Spinal cord (tissue), 10 donors: ENCODE data around the gene TMEM14A. TPM values are rescaled to one million over a fixed set of nuclear protein-coding genes. Genes with fewer than 3 reads are reported as not detected.
A peak's percentile ranks its signal among the peaks of the same experiment; 100 is the strongest.
"Not testable (repeated sequence)": the region's sequence is repeated elsewhere in the genome, so short reads cannot be mapped to it uniquely, and the experiment has no call there.

ENCODE experiments used
- DNase-seq, 6 donors: peaks; one replicate each; pipeline versions ENCODE4 v3.0.0 to v3.0.0-alpha.2; 2013 to 2015; ENCODE audit warnings: low spot score in 6 of 6, low read depth in 4 of 6
- H3K27ac ChIP-seq: one replicate; pipeline ENCODE4 v1.5.1; 2013; ENCODE audit warnings: low read depth, low read length, control low read depth
- H3K27me3 ChIP-seq: one replicate; pipeline ENCODE4 v1.6.1; 2013; ENCODE audit warnings: low read length; ENCODE audit not compliant: control insufficient read depth, insufficient read depth
- H3K36me3 ChIP-seq: one replicate; pipeline ENCODE4 v1.6.1; 2013; ENCODE audit warnings: low read length; ENCODE audit not compliant: control insufficient read depth, insufficient read depth
- H3K4me1 ChIP-seq: one replicate; pipeline ENCODE4 v1.6.1; 2013; ENCODE audit warnings: low read length; ENCODE audit not compliant: control insufficient read depth, insufficient read depth
- H3K4me3 ChIP-seq: one replicate; pipeline ENCODE4 v1.5.1; 2013; ENCODE audit warnings: low read depth, low read length, control low read depth
- H3K9me3 ChIP-seq: one replicate; pipeline ENCODE4 v1.6.1; 2013; ENCODE audit warnings: low read length; ENCODE audit not compliant: control insufficient read depth, insufficient read depth
- WGBS: methylation state at CpG from one replicate; pipeline ENCODE4 v1.1.5; 2013; ENCODE audit warnings: missing lambda C conversion rate; ENCODE audit not compliant: insufficient coverage; 5-methylcytosine and 5-hydroxymethylcytosine counted together
- polyA plus RNA-seq, 2 donors: library from polyadenylated mRNA; unstranded; fragments of 120-200 nt; gene quantifications; one replicate each; pipeline ENCODE4 v1.2.1, GENCODE V29; 2013; ENCODE audit not compliant: insufficient read length in 2 of 2
- total RNA-seq, 2 donors: library from RNA; depleted of rRNA in 1 of 2; stranded (reverse); fragments of 120-200 nt in 1 of 2; fragments of >200 nt in 1 of 2; gene quantifications; one replicate each; pipeline versions ENCODE4 v1.2.3 to v1.2.4, GENCODE V29; 2013 to 2014
- donor health status: healthy.

Gene TMEM14A
- total and polyA plus RNA-seq, 4 donors = 46.1 to 152 (median 114) TPM

DNA sequence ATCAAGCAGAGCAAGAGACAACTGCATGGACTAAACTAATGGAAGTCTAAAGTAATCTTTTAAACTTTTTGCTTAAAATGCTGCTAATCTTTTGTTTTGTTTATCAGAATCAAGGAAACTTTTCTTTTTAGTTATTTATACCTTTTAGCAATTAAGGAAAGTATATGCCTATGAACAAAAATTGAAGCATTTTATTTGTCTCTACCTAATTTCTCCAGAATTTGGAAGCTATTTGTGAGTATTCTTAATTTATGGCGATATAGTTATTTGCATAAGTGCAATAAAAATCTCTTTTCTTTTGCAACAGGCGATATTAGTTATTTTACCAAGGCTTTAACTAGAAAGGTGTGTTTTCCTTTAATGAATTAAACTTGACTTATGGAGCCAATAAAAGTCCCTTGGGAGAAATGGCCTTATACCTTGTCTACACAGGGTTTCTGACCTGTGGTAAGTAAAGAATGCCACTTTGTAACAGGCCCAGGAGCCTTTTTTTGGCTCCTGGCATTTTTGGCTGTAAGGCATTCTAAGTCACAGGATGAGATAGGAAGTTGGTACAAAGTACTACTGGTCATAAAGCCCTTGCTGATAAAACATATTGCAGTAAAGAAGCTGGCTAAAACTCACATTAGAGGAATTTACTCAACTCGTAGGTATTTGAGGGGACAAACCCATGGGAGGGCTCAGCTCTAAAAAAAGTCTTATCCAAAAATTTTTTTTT is 37.2 kb downstream of the TMEM14A start:
- WGBS = 60% methylated on average over 1 of the region's 3 CpGs
- H3K4me1 ChIP-seq = no peaks in the 10 kb centered on the region
- no peak overlapping the region for H3K4me3 ChIP-seq
- H3K27ac ChIP-seq = no peak overlapping the region
- H3K27me3 ChIP-seq = no peaks in the 10 kb centered on the region
- H3K9me3 ChIP-seq = peaks cover 2% of the 10 kb centered on the region
- DNase-seq = no peak
- no peaks in the 10 kb centered on the region for H3K36me3 ChIP-seq

DNA sequence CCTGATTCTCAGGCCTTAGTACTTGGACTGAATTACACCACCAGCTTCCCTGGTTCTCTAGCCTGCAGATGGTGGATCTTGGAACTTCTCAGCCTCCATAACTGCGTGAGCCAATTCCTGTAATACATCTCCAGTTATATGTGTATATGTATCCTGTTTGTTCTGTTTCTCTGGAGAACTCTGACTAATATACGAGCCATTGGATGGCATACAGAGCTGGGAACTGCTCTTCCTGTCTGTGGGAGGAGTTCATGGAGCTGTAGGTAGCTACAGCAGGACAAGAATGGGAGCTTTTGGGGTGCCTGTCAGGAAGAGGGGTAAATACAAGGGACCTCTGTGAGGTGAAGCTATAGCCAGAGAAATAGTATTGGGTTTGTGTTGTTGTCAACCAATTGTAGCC is 41.2 kb downstream of the TMEM14A start:
- Histone ChIP-seq H3K4me1 (no peaks in the 10 kb centered on the region), H3K36me3 (no peaks in the 10 kb centered on the region), H3K27ac (no peak overlapping the region), H3K9me3 (peaks cover 2% of the 10 kb centered on the region), H3K4me3 (no peak overlapping the region), H3K27me3 (no peaks in the 10 kb centered on the region)
- WGBS = 100% methylated on average over 1 of the region's 2 CpGs
- peak in 1 of 6 donors; percentile 43 for DNase-seq

DNA sequence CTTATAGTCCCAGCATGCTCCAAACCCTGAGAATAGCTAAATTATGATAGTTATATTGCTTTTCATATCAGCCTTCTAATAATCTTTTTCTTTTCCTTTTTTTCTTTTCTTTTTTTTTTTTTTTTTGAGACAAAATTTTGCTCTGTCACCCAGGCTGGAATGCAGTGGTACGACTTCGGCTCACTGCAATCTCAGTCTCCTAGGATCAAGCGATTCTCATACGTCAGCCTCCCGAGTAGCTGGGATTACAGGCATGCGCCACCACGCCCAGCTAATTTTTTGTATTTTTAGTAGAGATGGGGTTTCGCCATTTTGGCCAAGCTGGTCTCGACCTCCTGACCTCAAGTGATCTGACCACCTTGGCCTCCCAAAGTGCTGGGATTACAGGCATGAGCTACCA is 43.8 kb downstream of the TMEM14A start:
- not testable (repeated sequence) for H3K27me3 ChIP-seq, H3K9me3 ChIP-seq, DNase-seq, H3K27ac ChIP-seq, H3K36me3 ChIP-seq, H3K4me1 ChIP-seq, H3K4me3 ChIP-seq
- 97% methylated on average over 7 of the region's 9 CpGs for WGBS

DNA sequence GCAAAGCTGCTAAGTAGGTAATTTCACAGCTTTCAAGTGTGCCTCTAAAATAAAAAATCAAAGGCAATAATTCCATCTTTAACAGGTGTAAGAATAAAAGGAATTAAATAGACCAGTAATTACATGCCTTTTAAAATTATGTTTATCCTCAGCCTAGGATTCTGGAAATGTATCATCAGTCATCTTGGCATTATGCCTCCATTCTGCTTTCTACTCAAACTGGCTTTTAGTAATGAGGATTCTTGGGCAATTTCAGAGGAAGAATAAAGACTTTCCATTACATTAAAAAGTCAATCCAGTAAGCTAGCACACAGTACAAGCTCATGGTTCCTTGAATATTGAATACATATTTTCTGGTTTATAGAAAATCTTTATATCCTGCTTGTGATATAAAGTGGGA is 47.6 kb downstream of the TMEM14A start:
- no peak overlapping the region for H3K27ac ChIP-seq
- H3K4me3 ChIP-seq = no peak overlapping the region
- H3K9me3 ChIP-seq = no peaks in the 10 kb centered on the region
- no peaks in the 10 kb centered on the region for H3K4me1 ChIP-seq
- no peak for DNase-seq
- H3K36me3 ChIP-seq = no peaks in the 10 kb centered on the region
- H3K27me3 ChIP-seq = no peaks in the 10 kb centered on the region

DNA sequence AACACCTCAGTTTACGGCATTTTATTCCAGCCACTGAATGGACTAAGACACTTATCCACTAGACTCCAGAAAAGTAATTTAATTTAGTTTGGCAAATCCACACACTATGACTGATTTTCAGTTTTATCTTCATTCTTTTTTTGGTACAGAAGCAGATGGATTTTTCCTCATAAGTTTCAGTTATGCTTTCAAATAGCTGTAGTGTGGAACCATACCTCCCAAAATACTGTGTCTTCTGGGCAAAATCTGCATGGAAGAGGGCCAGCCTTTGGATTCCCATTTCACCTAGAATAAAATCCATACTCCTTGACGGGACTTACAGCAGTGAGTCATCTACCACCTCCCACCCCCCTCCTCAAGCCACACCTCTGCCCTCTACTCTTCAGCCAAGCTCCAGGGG is 49.4 kb downstream of the TMEM14A start:
- no peaks in the 10 kb centered on the region for H3K4me1 ChIP-seq
- H3K27ac ChIP-seq = no peak overlapping the region
- peak in 1 of 6 donors; percentile 62 for DNase-seq

DNA sequence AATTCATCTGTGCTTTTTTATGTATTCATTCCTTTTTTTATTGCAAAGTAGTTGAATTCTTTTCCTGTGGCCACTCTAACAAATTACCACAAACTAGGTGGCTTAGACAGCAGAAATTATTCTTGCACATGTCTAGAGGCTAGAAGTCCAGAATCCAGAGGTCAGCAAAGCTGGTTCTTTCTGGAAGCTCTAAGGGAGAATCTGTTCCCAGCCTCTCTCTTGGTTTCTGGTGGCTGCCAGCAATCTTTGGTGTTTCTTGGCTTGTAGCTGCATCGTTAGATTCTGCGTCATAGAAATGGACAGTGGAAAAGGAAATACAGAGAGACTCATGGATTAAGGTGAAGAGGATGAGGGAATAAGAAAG is 53.1 kb downstream of the TMEM14A start:
- H3K4me1 ChIP-seq = no peaks in the 10 kb centered on the region
- no peak for DNase-seq
- no peak overlapping the region for H3K4me3 ChIP-seq
- H3K9me3 ChIP-seq = no peaks in the 10 kb centered on the region
- 76% methylated on average over 2 of the region's 2 CpGs for WGBS
- H3K27me3 ChIP-seq = no peaks in the 10 kb centered on the region
- H3K27ac ChIP-seq = no peak overlapping the region
- H3K36me3 ChIP-seq = no peaks in the 10 kb centered on the region

More for the DNA sequence above, 49.4 kb downstream of the TMEM14A start:
- no peaks in the 10 kb centered on the region for H3K27me3 ChIP-seq
- 77% methylated on average over 1 of the region's 2 CpGs for WGBS
- no peaks in the 10 kb centered on the region for H3K36me3 ChIP-seq
- no peaks in the 10 kb centered on the region for H3K9me3 ChIP-seq
- no peak overlapping the region for H3K4me3 ChIP-seq

DNA sequence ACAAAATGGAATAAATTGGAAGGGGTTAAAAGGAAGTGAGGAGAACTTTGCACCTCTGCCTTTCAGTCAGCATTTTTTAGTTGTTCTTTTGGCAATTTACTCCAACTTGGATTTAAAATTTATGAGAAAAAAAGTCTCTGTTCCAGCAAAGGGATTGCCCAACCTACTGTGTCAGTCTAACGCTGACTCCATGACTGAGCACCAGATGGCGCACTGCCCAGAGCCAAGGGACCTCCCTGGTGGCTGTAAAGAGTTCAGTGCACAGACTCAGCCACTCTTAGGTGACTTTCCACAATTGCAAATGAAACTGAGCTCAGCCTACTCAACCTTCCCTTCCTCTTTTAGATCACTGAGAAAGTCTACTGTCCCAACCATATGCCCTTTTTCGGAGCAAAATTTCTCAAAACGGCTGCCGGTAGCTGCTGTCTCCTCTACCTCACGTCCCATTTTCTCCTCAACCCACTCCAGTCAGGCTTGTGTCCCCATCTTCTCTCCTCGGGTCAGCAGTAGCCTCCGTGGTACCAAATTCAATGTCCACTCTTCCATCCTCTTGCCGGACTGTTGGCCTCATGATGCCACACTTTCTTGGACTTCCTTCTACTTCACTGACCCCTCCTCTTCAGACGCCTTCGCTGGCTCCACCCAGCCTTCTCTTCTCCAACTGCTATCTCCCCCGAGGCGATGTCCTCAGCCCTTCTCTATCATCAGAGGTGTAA is 53.7 kb downstream of the TMEM14A start:
- H3K9me3 ChIP-seq = no peaks in the 10 kb centered on the region
- WGBS = 79% methylated on average over 13 of the region's 13 CpGs

DNA sequence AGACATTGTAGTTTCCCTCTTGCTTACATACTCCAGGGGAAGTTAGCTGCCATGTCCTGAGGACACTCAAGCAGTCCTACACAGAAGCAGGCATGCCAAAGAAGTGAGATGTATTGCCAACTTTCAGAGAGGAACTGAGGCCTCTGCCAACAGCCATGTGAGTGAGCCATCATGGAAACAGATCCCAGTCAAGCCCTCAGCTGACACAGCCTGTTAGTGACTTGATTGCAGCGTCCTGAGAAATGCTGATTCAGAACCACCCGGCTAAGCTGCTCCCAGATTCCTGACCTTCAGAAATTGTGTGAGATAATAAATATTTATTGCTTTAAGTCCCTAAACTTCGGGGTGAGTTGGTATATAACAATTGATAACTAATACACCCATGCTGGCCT is 54.2 kb downstream of the TMEM14A start:
- H3K36me3 ChIP-seq = no peaks in the 10 kb centered on the region
- H3K27ac ChIP-seq = no peak overlapping the region
- no peak for DNase-seq
- no peaks in the 10 kb centered on the region for H3K9me3 ChIP-seq
- no peak overlapping the region for H3K4me3 ChIP-seq
- no peaks in the 10 kb centered on the region for H3K4me1 ChIP-seq
- WGBS = 100% methylated on average over 1 of the region's 3 CpGs
- no peaks in the 10 kb centered on the region for H3K27me3 ChIP-seq

More for the DNA sequence above, 53.7 kb downstream of the TMEM14A start:
- Histone ChIP-seq H3K27me3 (no peaks in the 10 kb centered on the region), H3K36me3 (no peaks in the 10 kb centered on the region), H3K4me3 (no peak overlapping the region), H3K4me1 (no peaks in the 10 kb centered on the region), H3K27ac (no peak overlapping the region)
- peak in 3 of 6 donors; percentile 8 to 48 (median 42) for DNase-seq

DNA sequence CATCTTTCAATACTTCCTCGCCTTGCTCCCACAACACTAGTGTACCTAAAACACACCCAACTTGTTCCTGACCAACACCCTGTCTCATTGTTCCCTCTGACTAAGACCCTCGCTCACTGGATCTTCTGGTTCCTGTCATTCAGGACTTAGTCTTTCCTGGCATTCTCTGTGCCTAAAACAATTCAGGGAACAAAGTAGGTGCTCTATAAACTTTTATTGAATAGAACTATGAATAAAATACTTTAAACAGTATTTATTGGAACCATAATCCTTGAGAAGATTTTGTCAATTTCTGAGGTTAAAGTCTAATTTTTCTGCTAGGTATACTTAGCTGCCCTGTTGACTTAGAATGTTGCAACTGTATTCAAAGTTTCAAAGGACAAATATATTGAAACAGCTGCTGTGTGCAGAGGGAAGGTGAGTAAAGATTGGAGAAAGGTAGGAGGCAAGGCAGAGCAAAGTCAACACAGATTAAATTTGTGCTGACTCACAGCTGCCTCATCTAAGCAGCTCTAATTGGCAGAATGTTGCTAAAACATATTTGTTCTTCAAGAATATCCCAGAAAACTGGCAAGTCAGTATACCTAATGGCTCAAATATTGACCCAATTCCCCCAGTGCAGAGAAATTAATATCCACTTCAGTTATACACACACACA is 54.8 kb downstream of the TMEM14A start:
- H3K9me3 ChIP-seq = no peaks in the 10 kb centered on the region
- H3K4me1 ChIP-seq = no peaks in the 10 kb centered on the region
- H3K27me3 ChIP-seq = no peaks in the 10 kb centered on the region
- H3K36me3 ChIP-seq = no peaks in the 10 kb centered on the region
- WGBS = 100% methylated on average over 1 of the region's 2 CpGs
- H3K27ac ChIP-seq = no peak overlapping the region
- no peak overlapping the region for H3K4me3 ChIP-seq
- no peak for DNase-seq

DNA sequence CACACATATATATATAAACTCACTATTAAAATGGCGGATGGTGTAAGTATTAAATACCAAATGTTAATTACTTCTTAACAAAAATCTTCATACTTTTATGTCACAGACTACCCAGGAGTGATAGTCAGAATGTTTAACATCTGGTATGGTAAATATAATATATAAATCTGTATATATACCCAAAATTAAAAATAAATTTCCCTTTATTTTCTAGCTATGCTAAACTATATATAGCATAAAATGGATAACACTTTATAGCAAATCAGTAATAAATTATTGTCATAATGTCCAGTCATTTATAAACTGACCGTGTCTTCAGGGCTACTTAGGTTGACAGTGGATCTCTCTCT is 55.3 kb downstream of the TMEM14A start:
- Histone ChIP-seq H3K9me3 (no peaks in the 10 kb centered on the region), H3K4me3 (no peak overlapping the region), H3K36me3 (no peaks in the 10 kb centered on the region), H3K4me1 (no peaks in the 10 kb centered on the region), H3K27me3 (no peaks in the 10 kb centered on the region), H3K27ac (no peak overlapping the region)
- no peak for DNase-seq
- 100% methylated on average over 1 of the region's 2 CpGs for WGBS
